AML-193 (cell line): ENCODE data around the gene PTPRS.
"Not testable (repeated sequence)": the region's sequence is repeated elsewhere in the genome, so short reads cannot be mapped to it uniquely, and the experiment has no call there.

Experiments
- DNase-seq, 2 experiments: peaks; one replicate each; lab custom pipeline; 2025; lab: John Stamatoyannopoulos, UW

PTPRS gene

DNA sequence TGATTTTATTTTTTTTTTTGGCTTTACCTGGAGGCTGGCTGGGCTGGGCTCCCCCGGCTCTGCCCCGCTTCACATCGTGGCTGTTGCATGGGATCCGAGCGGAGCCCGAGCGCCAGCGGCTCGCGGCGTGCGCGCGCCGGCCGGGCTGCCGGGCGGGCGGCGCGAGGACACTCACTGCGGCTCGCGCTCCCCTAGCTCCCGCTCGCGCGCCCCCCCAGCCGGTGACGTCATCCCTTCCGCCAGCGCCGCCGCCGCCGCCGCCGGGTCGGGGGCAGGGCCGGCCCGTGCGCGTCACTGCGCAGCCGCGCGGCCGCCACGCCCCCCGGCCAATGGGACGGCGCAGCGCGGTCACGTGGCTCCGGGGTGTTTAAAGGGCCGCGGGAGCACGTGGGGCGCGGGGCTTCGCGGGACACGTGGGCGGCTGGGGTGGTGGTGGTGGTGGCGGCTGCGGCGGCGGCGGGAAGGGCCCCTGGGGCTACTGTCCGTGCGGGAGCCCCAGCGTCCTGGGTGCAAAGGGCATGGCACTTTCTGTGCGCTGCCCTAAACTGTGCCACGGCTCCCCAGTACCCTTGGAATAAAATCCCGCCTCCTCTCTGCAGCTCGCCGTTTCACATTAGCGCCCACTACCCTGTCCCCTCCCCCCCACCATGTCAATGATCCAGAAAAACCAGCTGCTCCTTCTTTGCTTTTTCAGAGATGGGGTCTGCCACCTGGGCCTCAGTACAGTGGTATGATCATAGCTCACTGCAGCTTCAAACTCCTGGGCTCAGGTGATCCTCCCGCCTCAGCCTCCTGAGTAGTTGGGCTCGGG, at the start of gene PTPRS:
TSS of gene PTPRS (minus strand) at position 176 of the 811 bp plus-strand sequence. CDS start 54,672 bp downstream, outside the sequence.
- DNase-seq = no peak

GRCh38 chr19:5389353-5389752, 48.7 kb upstream of the PTPRS start:
- DNase-seq = no peak

DNA sequence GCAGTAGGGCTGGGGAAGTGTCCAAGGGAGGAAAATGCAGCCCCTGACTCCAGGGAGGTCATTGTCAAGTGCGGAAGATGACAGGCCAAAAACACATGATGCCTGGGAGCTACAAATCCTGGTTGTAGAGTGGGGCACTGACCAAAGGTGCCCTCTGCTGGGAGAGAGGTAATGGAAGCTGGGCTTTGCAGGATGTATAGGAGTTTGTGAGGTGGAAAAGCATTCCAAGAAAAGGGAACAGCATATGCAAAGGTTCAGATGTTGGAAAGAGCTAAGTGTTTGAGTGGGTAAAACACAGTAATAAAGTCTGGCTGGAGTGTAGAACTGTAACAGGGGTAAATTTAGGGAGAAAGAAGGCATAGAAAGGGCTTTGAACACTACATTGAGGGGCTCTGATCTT, 46.9 kb upstream of the PTPRS start:
- no peak for DNase-seq

GRCh38 chr19:5386841-5387240, 46.2 kb upstream of the PTPRS start:
- no peak for DNase-seq

GRCh38 chr19:5381197-5381596, 40.6 kb upstream of the PTPRS start:
- DNase-seq = not testable (repeated sequence)

- DNase-seq = no peak
Measured at GRCh38 chr19:5380215-5380919, 39.8 kb upstream of the PTPRS start.

GRCh38 chr19:5376928-5377327, 36.3 kb upstream of the PTPRS start:
- no peak for DNase-seq

DNA sequence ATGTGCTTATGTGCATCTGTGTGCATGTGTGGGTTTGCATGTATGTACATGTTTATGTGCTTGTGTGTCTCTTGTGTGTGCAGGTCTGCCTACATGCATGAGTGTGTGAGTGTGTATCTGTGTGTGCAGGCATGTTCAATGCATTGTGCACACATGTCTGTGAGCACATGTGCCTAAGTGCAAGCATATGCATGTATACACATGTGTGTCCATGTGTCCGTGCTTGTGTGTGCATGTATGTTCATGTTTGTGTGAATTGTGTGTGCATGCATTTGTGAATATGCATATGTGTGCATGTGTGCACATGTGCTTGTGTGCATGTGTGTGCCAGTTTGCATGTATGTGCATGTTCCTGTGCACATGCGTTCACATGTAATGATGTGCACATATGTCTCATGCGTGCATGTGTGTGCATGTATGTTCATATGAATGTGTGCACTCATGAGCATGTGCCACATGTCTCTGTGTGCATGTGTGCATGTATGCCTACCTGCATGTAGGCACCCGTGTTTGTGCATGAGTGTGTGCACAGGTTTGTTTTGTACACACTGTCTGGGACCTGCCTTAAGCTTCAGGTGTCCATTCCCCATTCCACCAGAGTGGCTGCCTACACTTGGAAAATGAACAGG, 32.1 kb upstream of the PTPRS start:
- DNase-seq = no peak

DNA sequence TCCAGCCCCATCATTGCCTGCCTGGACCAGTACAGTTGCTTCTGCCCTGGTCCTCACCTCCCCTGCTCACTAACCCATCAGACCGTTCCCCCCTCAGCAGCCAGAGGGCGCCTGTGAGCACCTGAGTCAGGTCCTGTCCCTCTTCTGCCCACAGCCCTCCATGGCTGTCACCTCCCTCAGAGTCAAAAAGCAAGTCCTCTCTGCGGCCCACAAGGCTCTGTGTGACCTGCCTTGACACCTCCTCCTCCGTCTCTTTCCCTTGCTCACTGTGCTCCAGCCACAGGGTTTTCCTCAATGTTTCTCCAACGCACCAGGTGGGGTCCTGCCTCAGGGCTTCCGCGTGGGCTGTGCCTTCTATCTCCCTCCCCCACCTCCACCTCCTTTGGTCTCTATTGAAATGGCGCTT, 29.4 kb upstream of the PTPRS start:
- peak in 1 of 2 experiments; percentile 8 for DNase-seq

- DNase-seq = no peak
Measured at GRCh38 chr19:5369304-5369703, 28.7 kb upstream of the PTPRS start.

- no peak for DNase-seq
Measured at GRCh38 chr19:5367530-5368133, 27.0 kb upstream of the PTPRS start.

GRCh38 chr19:5365905-5366304, 25.3 kb upstream of the PTPRS start:
- DNase-seq = no peak

DNA sequence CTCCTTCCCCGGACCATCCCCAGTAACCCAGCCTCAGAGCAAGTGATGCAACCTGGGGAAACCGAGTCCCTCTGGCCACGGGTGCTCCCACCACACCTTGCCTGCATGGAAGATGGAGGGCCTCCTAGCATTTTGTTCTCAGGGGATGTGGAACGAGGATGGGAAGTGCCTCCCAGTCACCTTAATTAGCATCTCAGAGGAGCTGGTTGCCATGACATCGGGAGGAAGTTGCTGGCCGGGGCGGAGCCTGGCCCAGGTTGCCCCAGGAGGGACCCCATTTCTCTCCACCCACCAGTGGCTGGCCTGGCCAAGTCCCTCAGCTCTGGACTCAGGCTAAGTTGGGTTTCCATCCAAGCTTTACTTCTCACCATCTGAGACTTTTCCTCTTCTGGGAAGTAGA, 24.1 kb upstream of the PTPRS start:
- DNase-seq = no peak

DNA sequence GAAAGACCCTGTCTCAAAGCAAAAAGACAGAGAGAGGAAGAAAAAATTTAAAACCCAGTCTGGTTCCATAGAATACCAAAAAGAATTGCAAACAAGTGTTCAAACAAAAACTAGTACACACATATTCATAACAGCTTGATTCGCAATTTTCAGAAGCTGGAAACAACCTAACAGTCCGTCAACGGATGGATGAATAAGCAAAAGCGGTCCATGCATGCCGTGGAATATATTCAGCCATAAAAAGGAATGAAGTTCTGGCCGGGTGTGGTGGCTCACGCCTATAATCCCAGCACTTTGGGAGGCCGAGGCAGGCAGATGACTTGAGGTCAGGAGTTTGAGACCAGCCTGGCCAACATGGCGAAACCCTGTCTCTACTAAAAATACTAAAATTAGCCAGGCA, 21.2 kb upstream of the PTPRS start:
- not testable (repeated sequence) for DNase-seq

DNA sequence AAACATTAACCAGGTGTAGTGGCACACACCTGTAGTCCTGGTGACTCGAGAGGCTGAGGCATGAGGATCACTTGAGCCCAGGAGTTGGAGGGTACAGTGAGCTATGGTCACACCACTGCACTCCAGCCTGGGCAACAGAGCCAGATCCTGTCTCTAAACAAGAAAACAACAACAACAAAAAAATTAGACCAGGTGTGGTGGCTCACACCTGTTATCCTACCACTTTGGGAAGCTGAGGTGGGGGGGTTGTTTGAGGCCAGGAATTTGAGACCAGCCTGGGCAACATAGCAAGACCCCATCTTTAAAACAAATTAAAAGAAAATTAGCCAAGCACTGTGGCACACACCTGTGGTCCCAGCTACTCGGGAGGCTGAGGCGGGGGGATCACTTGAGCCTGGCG, 20.8 kb upstream of the PTPRS start:
- no peak for DNase-seq

- no peak for DNase-seq
Measured at GRCh38 chr19:5360003-5360780, 19.6 kb upstream of the PTPRS start.

DNA sequence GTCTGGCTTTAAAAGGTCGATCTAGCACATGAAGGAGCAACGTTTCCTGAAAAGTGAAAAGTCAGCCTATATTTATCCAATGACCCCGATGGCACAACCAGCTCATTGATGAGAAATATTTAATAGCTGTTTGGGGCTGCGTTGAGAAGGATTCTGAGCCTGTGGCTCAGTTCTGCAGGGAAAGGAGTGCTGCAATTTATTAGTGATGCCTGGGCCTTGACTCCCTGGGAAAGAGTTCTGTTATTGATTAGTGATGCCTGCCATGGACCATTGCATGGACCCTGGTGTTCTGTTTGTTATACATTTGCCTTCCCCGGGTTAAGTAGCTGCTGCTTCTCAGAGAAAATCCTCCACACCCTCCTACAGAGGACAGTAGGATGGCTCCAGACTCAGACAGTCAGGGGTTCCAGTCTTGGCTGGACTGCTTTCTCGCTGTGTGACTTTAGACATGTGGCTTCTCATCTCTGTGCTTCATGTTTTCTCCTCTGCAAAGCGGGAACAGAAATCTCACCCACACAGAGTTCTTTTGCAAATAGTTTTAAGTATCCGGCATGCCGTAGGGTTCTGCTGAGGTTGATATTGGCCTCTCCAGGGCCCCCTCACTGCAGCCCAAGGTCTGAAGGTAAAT, 17.7 kb upstream of the PTPRS start:
- no peak for DNase-seq

DNA sequence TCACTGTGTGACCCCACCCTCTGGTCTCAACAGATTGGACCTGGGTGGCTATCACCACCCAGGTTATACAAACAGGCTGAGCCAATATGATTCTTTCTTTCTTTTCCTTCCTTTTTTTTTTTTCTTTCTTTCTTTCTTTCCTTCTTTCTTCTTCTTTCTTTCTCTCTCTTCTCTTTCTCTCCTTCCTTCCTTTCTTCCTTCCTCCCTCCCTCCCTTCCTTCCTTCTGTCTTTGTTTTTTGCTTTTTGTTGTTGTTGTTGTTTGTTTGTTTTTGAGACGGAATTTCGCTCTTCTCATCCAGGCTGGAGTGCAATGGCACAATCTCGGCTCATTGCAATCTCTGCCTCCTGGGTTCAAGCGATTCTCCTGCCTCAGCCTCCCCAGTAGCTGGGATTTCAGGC, 17.0 kb upstream of the PTPRS start:
- DNase-seq = no peak

- no peak for DNase-seq
Measured at GRCh38 chr19:5356918-5357317, 16.3 kb upstream of the PTPRS start.

DNA sequence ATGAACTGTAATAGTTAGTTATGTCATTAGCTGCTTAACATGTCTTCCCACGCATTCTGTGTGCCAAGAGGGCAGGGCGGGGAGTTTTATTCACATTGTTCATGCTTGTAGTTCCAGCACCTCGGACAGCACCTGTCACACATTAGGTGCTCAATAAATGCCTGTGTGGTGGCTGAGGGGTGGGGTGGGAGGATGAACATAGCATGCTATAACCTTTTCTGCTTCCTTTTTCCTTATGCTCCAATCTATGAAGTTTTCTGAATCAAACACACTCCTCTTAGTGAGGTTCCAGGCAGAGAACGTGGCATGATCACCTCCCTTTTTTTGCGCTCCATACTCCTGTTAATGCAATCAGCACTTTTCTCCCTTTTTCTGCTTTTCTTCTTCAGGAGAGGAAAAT, 15.8 kb upstream of the PTPRS start:
- no peak for DNase-seq

DNA sequence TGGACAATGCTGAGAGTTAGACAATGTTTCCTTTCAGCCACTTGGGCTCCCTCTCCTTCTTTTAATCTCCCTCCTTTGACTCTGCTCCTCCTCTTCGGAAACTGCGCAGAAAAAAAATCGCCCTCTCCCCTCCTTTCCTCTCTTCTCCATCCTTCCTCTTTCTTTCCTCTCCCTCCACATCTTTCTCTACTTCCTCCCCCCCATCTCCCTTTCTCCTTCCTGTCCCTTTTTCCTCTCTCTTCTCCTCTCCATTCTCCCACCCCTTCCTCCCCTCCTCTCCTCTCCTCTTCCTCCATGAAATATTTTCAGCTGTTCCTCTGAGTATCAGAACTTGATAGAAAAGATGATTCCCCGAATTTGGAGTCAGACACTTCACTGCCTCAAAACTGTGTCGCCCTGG, 15.1 kb upstream of the PTPRS start:
- DNase-seq = no peak
